K562 (cell line): ENCODE results near the gene ZNF564. TPM values are rescaled to one million over a fixed set of nuclear protein-coding genes. Genes with fewer than 3 reads are reported as not detected.

ENCODE experiments used
- CBX5 ChIP-seq: IDR thresholded peaks from 2 replicates; pipeline ENCODE4 v1.6.1; 2014; ENCODE audit warnings: low read depth, borderline replicate concordance
- CC2D1A ChIP-seq: fragments of 450-650 bp; IDR thresholded peaks from 2 replicates; pipeline ENCODE4 v1.6.1; 2017; ENCODE audit warnings: mild to moderate bottlenecking
- CHD2 ChIP-seq: IDR thresholded peaks from 2 replicates; pipeline ENCODE4 v1.6.1; 2011; ENCODE audit warnings: low read depth, low read length
- DMBX1 ChIP-seq: fragments of 250-450 bp; sonication (Bioruptor Pico); IDR thresholded peaks from 2 replicates; pipeline ENCODE4 v1.8.0; 2022; ENCODE audit warnings: inconsistent platforms, mild to moderate bottlenecking, moderate library complexity, borderline replicate concordance
- FOXJ3 ChIP-seq: sonication (generic); formaldehyde crosslinking; IDR thresholded peaks from 2 replicates; pipeline ENCODE4 v1.4.0; 2020; ENCODE audit warnings: mild to moderate bottlenecking, missing genetic modification reagents
- GABPB1 ChIP-seq: sonication (generic); formaldehyde crosslinking; IDR thresholded peaks from 2 replicates; pipeline ENCODE4 v1.8.0; 2022; ENCODE audit warnings: mild to moderate bottlenecking, missing genetic modification reagents
- MAFK ChIP-seq: IDR thresholded peaks from 2 replicates; pipeline ENCODE4 v1.6.1; 2011; ENCODE audit warnings: low read length, improper control_type of control experiment
- RBFOX2 ChIP-seq: fragments of 200-400 bp; formaldehyde crosslinking; IDR thresholded peaks from 2 replicates; pipeline ENCODE4 v1.6.1; 2017; ENCODE audit warnings: low read depth, mild to moderate bottlenecking, low read length, moderate library complexity
- RFX5 ChIP-seq: IDR thresholded peaks from 2 replicates; pipeline ENCODE4 v1.6.1; 2011; ENCODE audit warnings: low read depth, mild to moderate bottlenecking, improper control_type of control experiment, low read length
- SREBF1 ChIP-seq: fragments of 150-350 bp; IDR thresholded peaks from 2 replicates; pipeline ENCODE4 v1.6.1; 2014; ENCODE audit warnings: antibody characterized with exemption, low read depth, low read length, borderline replicate concordance
- ZFP36 ChIP-seq: fragments of 150-350 bp; IDR thresholded peaks from 2 replicates; pipeline ENCODE4 v1.6.1; 2018; ENCODE audit warnings: low read length, low read depth; ENCODE audit not compliant: partially characterized antibody
- ZNF12 ChIP-seq: sonication (generic); formaldehyde crosslinking; IDR thresholded peaks from 2 replicates; pipeline ENCODE4 v1.4.0; 2020; ENCODE audit warnings: mild to moderate bottlenecking, missing genetic modification reagents
- ZNF224 ChIP-seq: sonication (generic); formaldehyde crosslinking; IDR thresholded peaks from 2 replicates; pipeline ENCODE4 v1.8.0; 2022; ENCODE audit warnings: mild to moderate bottlenecking, missing genetic modification reagents
- ZNF696 ChIP-seq: fragments of 250-450 bp; sonication (Bioruptor Pico); conservative IDR thresholded peaks from 2 replicates; pipeline ENCODE4 v1.4.0; 2020; ENCODE audit warnings: mild to moderate bottlenecking, moderate library complexity
- polyA plus RNA-seq, 8 experiments: library from polyadenylated mRNA; depleted of rRNA in 4 of 8; stranded (reverse) in 5 of 8; unstranded in 3 of 8; fragments of >200 nt; fragmentation: Nextera tagmentation in 2 of 8; fragmentation: Illumina TruSeq in 1 of 8; extraction: Ambion mirVana in 2 of 8; extraction: Trizol in 1 of 8; gene quantifications; 2 replicates each; pipeline versions ENCODE4 v1.2.1 to v1.2.3, GENCODE V29; 2011 to 2014; ENCODE audit warnings: inconsistent platforms in 1 of 8, missing spikeins in 1 of 8
- total RNA-seq, 7 experiments: library from RNA; depleted of rRNA in 6 of 7; stranded (reverse); fragments of >200 nt in 6 of 7; fragmentation: Illumina TruSeq in 2 of 7; extraction: Trizol in 2 of 7; gene quantifications; 2 replicates each; pipeline versions ENCODE4 v1.2.1 to v1.2.3, GENCODE V29; 2011 to 2021; ENCODE audit warnings: low replicate concordance in 1 of 7
- TF ChIP-seq, protein P1 (sequence below): sonication (generic); formaldehyde crosslinking; IDR thresholded peaks from 2 replicates; pipeline ENCODE4 v1.8.0; 2022; ENCODE audit warnings: mild to moderate bottlenecking, missing genetic modification reagents
- TF ChIP-seq, protein P2 (sequence below): fragments of 450-650 bp; IDR thresholded peaks from 2 replicates; pipeline ENCODE4 v1.6.1; 2016; ENCODE audit warnings: borderline replicate concordance
- TF ChIP-seq, protein P3 (sequence below): fragments of 250-450 bp; sonication (Bioruptor Pico); IDR thresholded peaks from 2 replicates; pipeline ENCODE4 v1.5.0; 2020; ENCODE audit warnings: mild to moderate bottlenecking, borderline replicate concordance
- TF ChIP-seq, protein P4 (sequence below): fragments of 200-800 bp; sonication (Bioruptor generic); IDR thresholded peaks from 2 replicates; pipeline ENCODE4 v1.6.1; 2017; ENCODE audit warnings: missing genetic modification characterization, missing compliant biosample characterization
- TF ChIP-seq, protein P5 (sequence below): fragments of 250-450 bp; sonication (Bioruptor Pico); IDR thresholded peaks from 2 replicates; pipeline ENCODE4 v1.9.0; 2021; ENCODE audit warnings: mild to moderate bottlenecking

The ZNF564 gene
- total and polyA plus RNA-seq, 9 of the 15 experiments (the other 6 are each of a cell fraction or from before 2014, with no cell fraction given) = 1.4 to 8.1 (median 5.6) TPM

DNA sequence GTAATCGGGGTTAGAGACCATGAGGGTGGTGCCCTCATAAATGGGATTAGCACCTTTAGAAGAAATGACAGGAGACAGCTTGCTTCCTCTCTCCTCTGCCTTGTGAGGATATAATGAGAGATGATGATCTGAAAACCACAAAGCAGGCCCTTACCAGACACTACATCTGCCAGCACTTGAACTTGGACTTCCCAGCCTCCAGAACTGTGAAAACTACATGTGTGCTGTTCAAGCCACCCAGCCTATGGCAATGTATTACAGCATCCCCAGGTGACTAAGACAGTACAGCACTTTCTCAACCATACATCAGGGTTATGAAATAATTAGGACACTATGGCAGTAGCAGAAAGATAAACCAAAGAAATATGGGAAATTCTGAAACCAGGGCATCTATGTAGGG is 7.4 kb downstream of the ZNF564 start (continued):
- TF ChIP-seq, protein P1, sequence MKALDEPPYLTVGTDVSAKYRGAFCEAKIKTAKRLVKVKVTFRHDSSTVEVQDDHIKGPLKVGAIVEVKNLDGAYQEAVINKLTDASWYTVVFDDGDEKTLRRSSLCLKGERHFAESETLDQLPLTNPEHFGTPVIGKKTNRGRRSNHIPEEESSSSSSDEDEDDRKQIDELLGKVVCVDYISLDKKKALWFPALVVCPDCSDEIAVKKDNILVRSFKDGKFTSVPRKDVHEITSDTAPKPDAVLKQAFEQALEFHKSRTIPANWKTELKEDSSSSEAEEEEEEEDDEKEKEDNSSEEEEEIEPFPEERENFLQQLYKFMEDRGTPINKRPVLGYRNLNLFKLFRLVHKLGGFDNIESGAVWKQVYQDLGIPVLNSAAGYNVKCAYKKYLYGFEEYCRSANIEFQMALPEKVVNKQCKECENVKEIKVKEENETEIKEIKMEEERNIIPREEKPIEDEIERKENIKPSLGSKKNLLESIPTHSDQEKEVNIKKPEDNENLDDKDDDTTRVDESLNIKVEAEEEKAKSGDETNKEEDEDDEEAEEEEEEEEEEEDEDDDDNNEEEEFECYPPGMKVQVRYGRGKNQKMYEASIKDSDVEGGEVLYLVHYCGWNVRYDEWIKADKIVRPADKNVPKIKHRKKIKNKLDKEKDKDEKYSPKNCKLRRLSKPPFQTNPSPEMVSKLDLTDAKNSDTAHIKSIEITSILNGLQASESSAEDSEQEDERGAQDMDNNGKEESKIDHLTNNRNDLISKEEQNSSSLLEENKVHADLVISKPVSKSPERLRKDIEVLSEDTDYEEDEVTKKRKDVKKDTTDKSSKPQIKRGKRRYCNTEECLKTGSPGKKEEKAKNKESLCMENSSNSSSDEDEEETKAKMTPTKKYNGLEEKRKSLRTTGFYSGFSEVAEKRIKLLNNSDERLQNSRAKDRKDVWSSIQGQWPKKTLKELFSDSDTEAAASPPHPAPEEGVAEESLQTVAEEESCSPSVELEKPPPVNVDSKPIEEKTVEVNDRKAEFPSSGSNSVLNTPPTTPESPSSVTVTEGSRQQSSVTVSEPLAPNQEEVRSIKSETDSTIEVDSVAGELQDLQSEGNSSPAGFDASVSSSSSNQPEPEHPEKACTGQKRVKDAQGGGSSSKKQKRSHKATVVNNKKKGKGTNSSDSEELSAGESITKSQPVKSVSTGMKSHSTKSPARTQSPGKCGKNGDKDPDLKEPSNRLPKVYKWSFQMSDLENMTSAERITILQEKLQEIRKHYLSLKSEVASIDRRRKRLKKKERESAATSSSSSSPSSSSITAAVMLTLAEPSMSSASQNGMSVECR (CRISPR knock-in tag) = no peak
- TF ChIP-seq RBFOX2 = no peak
- no peak for TF ChIP-seq FOXJ3 (CRISPR knock-in tag)
- TF ChIP-seq, protein P2, sequence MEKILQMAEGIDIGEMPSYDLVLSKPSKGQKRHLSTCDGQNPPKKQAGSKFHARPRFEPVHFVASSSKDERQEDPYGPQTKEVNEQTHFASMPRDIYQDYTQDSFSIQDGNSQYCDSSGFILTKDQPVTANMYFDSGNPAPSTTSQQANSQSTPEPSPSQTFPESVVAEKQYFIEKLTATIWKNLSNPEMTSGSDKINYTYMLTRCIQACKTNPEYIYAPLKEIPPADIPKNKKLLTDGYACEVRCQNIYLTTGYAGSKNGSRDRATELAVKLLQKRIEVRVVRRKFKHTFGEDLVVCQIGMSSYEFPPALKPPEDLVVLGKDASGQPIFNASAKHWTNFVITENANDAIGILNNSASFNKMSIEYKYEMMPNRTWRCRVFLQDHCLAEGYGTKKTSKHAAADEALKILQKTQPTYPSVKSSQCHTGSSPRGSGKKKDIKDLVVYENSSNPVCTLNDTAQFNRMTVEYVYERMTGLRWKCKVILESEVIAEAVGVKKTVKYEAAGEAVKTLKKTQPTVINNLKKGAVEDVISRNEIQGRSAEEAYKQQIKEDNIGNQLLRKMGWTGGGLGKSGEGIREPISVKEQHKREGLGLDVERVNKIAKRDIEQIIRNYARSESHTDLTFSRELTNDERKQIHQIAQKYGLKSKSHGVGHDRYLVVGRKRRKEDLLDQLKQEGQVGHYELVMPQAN = no peak
- TF ChIP-seq ZNF696 (CRISPR knock-in tag) = no peak
- TF ChIP-seq ZNF12 (CRISPR knock-in tag) = no peak
- TF ChIP-seq, protein P3, sequence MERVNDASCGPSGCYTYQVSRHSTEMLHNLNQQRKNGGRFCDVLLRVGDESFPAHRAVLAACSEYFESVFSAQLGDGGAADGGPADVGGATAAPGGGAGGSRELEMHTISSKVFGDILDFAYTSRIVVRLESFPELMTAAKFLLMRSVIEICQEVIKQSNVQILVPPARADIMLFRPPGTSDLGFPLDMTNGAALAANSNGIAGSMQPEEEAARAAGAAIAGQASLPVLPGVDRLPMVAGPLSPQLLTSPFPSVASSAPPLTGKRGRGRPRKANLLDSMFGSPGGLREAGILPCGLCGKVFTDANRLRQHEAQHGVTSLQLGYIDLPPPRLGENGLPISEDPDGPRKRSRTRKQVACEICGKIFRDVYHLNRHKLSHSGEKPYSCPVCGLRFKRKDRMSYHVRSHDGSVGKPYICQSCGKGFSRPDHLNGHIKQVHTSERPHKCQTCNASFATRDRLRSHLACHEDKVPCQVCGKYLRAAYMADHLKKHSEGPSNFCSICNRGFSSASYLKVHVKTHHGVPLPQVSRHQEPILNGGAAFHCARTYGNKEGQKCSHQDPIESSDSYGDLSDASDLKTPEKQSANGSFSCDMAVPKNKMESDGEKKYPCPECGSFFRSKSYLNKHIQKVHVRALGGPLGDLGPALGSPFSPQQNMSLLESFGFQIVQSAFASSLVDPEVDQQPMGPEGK (CRISPR knock-in tag) = no peak
- TF ChIP-seq CHD2 = no peak
- TF ChIP-seq GABPB1 (CRISPR knock-in tag) = no peak
- TF ChIP-seq ZFP36 = peak; percentile 16
- no peak for TF ChIP-seq SREBF1
- TF ChIP-seq, protein P4, sequence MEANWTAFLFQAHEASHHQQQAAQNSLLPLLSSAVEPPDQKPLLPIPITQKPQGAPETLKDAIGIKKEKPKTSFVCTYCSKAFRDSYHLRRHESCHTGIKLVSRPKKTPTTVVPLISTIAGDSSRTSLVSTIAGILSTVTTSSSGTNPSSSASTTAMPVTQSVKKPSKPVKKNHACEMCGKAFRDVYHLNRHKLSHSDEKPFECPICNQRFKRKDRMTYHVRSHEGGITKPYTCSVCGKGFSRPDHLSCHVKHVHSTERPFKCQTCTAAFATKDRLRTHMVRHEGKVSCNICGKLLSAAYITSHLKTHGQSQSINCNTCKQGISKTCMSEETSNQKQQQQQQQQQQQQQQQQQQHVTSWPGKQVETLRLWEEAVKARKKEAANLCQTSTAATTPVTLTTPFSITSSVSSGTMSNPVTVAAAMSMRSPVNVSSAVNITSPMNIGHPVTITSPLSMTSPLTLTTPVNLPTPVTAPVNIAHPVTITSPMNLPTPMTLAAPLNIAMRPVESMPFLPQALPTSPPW (CRISPR knock-in tag) = no peak
- TF ChIP-seq, protein P5, sequence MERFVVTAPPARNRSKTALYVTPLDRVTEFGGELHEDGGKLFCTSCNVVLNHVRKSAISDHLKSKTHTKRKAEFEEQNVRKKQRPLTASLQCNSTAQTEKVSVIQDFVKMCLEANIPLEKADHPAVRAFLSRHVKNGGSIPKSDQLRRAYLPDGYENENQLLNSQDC (CRISPR knock-in tag) = no peak
- no peak for TF ChIP-seq ZNF224
- TF ChIP-seq CBX5 = peak; percentile 94; the same call in 1 of the 2 replicates
- peak; percentile 57; the same call in 1 of the 2 replicates for TF ChIP-seq DMBX1 (CRISPR knock-in tag)
- no peak for TF ChIP-seq RFX5
- TF ChIP-seq MAFK = no peak
- TF ChIP-seq CC2D1A = no peak; the same call in 1 of the 2 replicates
